ENCODE results near the gene IL5. TPM values are rescaled to one million over a fixed set of nuclear protein-coding genes. Genes with fewer than 3 reads are reported as not detected.
A peak's percentile ranks its signal among the peaks of the same experiment; 100 is the strongest.

Gene IL5
- total and polyA plus RNA-seq, 2 of the 4 experiments (the other 2 are of a cell fraction): not detected

GRCh38 chr5:132592521-132592920 lies 49.2 kb upstream of the IL5 start:
- Histone ChIP-seq H2BK20ac (ENCODE audit: low read depth, low read length) (no peak overlapping the region), H2AK9ac (replicated peaks; ENCODE audit: low read depth, low read length, poor library complexity) (no peak overlapping the region), H3K27ac (ENCODE audit: insufficient read depth, low read length) (no peak overlapping the region), H2BK5ac (ENCODE audit: low read depth, low read length, poor library complexity, severe bottlenecking) (no peak overlapping the region), H2BK120ac (ENCODE audit: low read depth, low read length) (no peak overlapping the region), H3K56ac (ENCODE audit: extremely low read depth, insufficient read depth, low read length) (no peak overlapping the region), H3K9ac (ENCODE audit: low read depth, low read length) (no peak overlapping the region), H3K36me3 (ENCODE audit: control insufficient read depth, insufficient read depth, low read length) (peaks cover 18% of the 10 kb centered on the region), H2AFZ (replicated peaks; ENCODE audit: low read length, poor library complexity) (no peak overlapping the region), H4K5ac (ENCODE audit: low read depth, low read length) (no peak overlapping the region), H3K9me3 (ENCODE audit: control insufficient read depth, insufficient read depth, low read length) (no peaks in the 10 kb centered on the region), H3K4ac (ENCODE audit: low read depth, low read length) (no peak overlapping the region), H3K14ac (replicated peaks; ENCODE audit: low read depth, low read length) (no peak overlapping the region), H4K8ac (ENCODE audit: low read depth in 2 of 2, low read length in 2 of 2) (no peak overlapping the region), H3K23ac (ENCODE audit: low read depth, low read length) (no peak overlapping the region), H4K91ac (ENCODE audit: insufficient read depth, low read depth, low read length) (no peak overlapping the region), H3K18ac (ENCODE audit: low read depth, low read length) (no peak overlapping the region), H2AK5ac (ENCODE audit: low read depth, low read length) (no peak overlapping the region), H4K20me1 (ENCODE audit: insufficient read depth, low read length) (no peaks in the 10 kb centered on the region), H3K79me1 (ENCODE audit: low read depth in 1 of 2, low read length in 2 of 2) (peaks cover 0 to 4% of the 10 kb centered on the region in 2 experiments; a peak in 1 of 4 replicates), H3K4me3 (ENCODE audit: insufficient read depth, low read depth, low read length) (no peak overlapping the region), H2BK15ac (ENCODE audit: low read depth, low read length) (no peak overlapping the region), H3K27me3 (ENCODE audit: control insufficient read depth, insufficient read depth, low read length) (no peaks in the 10 kb centered on the region), H3K4me1 (ENCODE audit: control insufficient read depth, insufficient read depth, low read length) (no peaks in the 10 kb centered on the region; the same call in 1 of the 2 replicates), H3K4me2 (ENCODE audit: low read depth, low read length) (no peak overlapping the region), H3K9me1 (ENCODE audit: insufficient read depth, low read length) (0 out of 2 replicates have a peak, but pooled peaks cover 3% of the 10 kb centered on the region)
- in situ Hi-C loops (cut with MboI; ENCODE audit: low sequenced_read_pairs): no loop called here
- CTCF ChIA-PET: no interaction called here
- intact Hi-C loops (cut with micrococcal nuclease): loop anchor here (5.0 kb wide), 1 partner anchor 40 kb away; no protein-coding TSS in a partner anchor
- POLR2A ChIA-PET (ENCODE audit: unreplicated experiment): no interaction called here
- DNase-seq (peak; percentile 10), ATAC-seq (ENCODE audit: low read depth) (no peak)
- TF ChIP-seq BHLHE40 (IDR thresholded peaks at IDR 0.05; ENCODE audit: low read depth, low read length) (no peak), RCOR1 (IDR thresholded peaks at IDR 0.05; ENCODE audit: insufficient replicate concordance, low read length) (no peak)
- BruUV-seq (replicated peaks): no TSS peak
- dilution Hi-C loops (cut with HindIII; ENCODE audit: low sequenced_read_pairs, unreplicated experiment): no loop called here
- WGBS, 2 experiments (ENCODE audit: extremely low coverage in 2 of 2, insufficient read length in 1 of 2): 100% methylated on average over 1 of the region's 2 CpGs; no CpG with 5 or more reads in 1 of the 2 experiments

Measured in IMR-90 (cell line).